KG1 (cell line): ENCODE data around the gene LRRIQ1.

Source experiments
- DNase-seq: peaks from one replicate; lab custom pipeline; 2025; lab: John Stamatoyannopoulos, UW

The LRRIQ1 gene

GRCh38 chr12:85283560-85283959, 247.4 kb downstream of the LRRIQ1 start:
- DNase-seq: no peak
